ENCODE results near the gene ORAI1. TPM values are rescaled to one million over a fixed set of nuclear protein-coding genes. Genes with fewer than 3 reads are reported as not detected.
A peak's percentile ranks its signal among the peaks of the same experiment; 100 is the strongest.

Gene ORAI1
- polyA plus RNA-seq (2013, experiment 1 of 2) = 31.8 TPM
- 32.0 TPM for polyA plus RNA-seq (2013, experiment 2 of 2)

DNA sequence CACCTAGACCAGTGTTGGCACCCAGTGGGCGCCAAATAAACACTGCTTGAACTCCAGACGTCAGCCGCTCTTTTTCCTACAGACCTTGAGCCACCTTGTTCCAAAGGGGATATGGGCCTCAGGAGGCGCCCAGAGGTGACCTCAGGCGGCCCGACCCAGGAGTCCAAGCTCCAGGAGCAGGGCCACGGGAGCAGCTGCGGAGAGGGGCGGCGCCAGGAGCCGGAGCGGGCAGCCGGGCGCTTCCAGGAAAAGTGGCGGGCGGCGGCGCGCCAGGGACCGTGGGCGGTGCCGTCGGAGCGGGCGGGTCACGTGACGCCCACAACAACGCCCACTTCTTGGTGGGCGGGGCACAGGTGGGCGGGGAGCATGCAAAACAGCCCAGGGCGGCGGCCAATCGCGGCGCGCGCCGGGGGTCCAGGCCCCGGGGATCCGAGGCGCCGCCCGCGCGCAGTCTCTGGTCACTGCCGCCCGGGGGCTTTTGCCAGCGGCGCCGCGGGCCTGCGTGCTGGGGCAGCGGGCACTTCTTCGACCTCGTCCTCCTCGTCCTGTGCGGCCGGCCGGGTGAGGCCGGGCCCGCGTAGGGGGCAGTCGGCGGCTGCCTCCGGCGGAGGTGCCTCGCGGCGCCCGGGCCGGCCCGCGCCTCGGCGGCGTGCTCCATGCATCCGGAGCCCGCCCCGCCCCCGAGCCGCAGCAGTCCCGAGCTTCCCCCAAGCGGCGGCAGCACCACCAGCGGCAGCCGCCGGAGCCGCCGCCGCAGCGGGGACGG, at the start of gene ORAI1:
TSS of gene ORAI1 (plus strand) at position 444 of the 766 bp plus-strand sequence.
- no peak within 1 kb of the TSS for H2AK5ac ChIP-seq (ENCODE audit: low read length, severe bottlenecking)

DNA sequence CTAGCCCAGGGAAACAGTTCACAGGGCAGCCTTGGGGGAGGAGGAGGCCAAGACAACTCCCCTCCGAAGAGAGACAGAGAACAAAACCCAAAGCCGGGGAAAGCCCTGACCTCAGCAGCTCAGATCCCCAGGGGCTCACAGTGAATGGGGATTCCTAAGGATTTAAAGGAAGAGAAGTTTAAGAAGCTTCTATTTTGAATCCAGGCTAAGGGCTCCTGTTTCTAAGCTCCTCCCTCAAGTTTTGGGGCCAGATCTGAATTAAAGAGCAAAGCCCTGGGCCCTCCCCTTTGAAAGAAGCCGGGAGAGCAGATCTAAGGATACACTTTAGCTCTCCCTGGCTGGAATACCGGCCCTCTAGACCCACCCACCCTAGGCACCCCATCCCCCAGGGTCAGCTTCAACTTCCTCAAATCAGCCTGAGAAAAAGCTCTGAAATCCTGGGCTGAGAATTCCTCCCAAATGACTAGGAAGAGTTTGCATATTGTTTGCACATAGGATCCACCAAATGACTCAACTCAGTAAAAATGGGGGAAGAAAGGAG, 49.4 kb upstream of the ORAI1 start:
- peak overlapping the region; percentile 85 for H3K27ac ChIP-seq (ENCODE audit: low read length, poor library complexity, severe bottlenecking)
- no peak overlapping the region for H2BK15ac ChIP-seq (ENCODE audit: low read depth, poor library complexity, severe bottlenecking)
- no peak overlapping the region for H3K23ac ChIP-seq (ENCODE audit: low read length in 2 of 2)
- no peak overlapping the region for H3K4ac ChIP-seq (ENCODE audit: low read depth in 1 of 2, low read length in 2 of 2)
- peaks cover 34% of the 10 kb centered on the region for H3K4me1 ChIP-seq (ENCODE audit: control insufficient read depth, insufficient read depth, low read depth, low read length)
- H3K9ac ChIP-seq (ENCODE audit: low read length) = peak overlapping the region; percentile 95
- WGBS = 4% methylated on average over 4 of the region's 4 CpGs
- no peaks in the 10 kb centered on the region for H3K9me3 ChIP-seq (ENCODE audit: control insufficient read depth, low read length)
- no peak overlapping the region for H2AFZ ChIP-seq (ENCODE audit: low read depth, low read length)
- H2BK120ac ChIP-seq (ENCODE audit: low read depth, low read length) = no peak overlapping the region
- H3K4me2 ChIP-seq (ENCODE audit: low read length, poor library complexity, severe bottlenecking) = peak overlapping the region; percentile 54
- no peak overlapping the region for H2BK5ac ChIP-seq (ENCODE audit: low read depth, low read length, poor library complexity, severe bottlenecking)
- no peak overlapping the region for H3K14ac ChIP-seq (ENCODE audit: low read length in 2 of 2)
- H4K91ac ChIP-seq (ENCODE audit: low read length) = no peak overlapping the region
- peak overlapping the region in 1 of 2 experiments; percentile 37 for H3K18ac ChIP-seq (ENCODE audit: low read depth in 1 of 2, low read length in 2 of 2)
- peaks cover 7% of the 10 kb centered on the region for H3K79me1 ChIP-seq (replicated peaks; ENCODE audit: low read length, poor library complexity, severe bottlenecking)
- H2BK12ac ChIP-seq (ENCODE audit: low read length in 2 of 2) = no peak overlapping the region
- H4K8ac ChIP-seq (ENCODE audit: low read length) = peak overlapping the region; percentile 45
- no peaks in the 10 kb centered on the region for H3K27me3 ChIP-seq (ENCODE audit: control insufficient read depth in 1 of 2, insufficient read depth in 1 of 2, low read length in 2 of 2)
- H2AK5ac ChIP-seq (ENCODE audit: low read length, severe bottlenecking) = no peak overlapping the region
- peaks cover 12 to 25% of the 10 kb centered on the region in 2 experiments for H3K36me3 ChIP-seq (ENCODE audit: control insufficient read depth in 1 of 2, insufficient read depth in 2 of 2, low read depth in 1 of 2, low read length in 2 of 2)
- peak; percentile 83 for DNase-seq
- H3K4me3 ChIP-seq (ENCODE audit: insufficient read depth in 1 of 2, low read depth in 1 of 2, low read length in 2 of 2) = peak overlapping the region in 1 of 2 experiments; percentile 89

More for the DNA sequence above, at the start of gene ORAI1:
- peak within 1 kb of the TSS; percentile 84 for H3K9ac ChIP-seq (ENCODE audit: low read length)
- peaks cover 23% of the 10 kb centered on the region for H3K4me1 ChIP-seq (ENCODE audit: control insufficient read depth, insufficient read depth, low read depth, low read length)
- no peaks in the 10 kb centered on the region for H3K27me3 ChIP-seq (ENCODE audit: control insufficient read depth in 1 of 2, insufficient read depth in 1 of 2, low read length in 2 of 2)
- no peaks in the 10 kb centered on the region for H3K9me3 ChIP-seq (ENCODE audit: control insufficient read depth, low read length)
- peak within 1 kb of the TSS; percentile 84 for H2BK5ac ChIP-seq (ENCODE audit: low read depth, low read length, poor library complexity, severe bottlenecking)
- peak within 1 kb of the TSS; percentile 68 for H4K91ac ChIP-seq (ENCODE audit: low read length)
- H3K36me3 ChIP-seq (ENCODE audit: control insufficient read depth in 1 of 2, insufficient read depth in 2 of 2, low read depth in 1 of 2, low read length in 2 of 2) = no peaks in the 10 kb centered on the region
- peak within 1 kb of the TSS; percentile 67 to 89 for H3K18ac ChIP-seq (ENCODE audit: low read depth in 1 of 2, low read length in 2 of 2)
- peak within 1 kb of the TSS in 1 of 2 experiments; percentile 26 for H3K14ac ChIP-seq (ENCODE audit: low read length in 2 of 2)
- peak within 1 kb of the TSS; percentile 74 for H4K8ac ChIP-seq (ENCODE audit: low read length)
- H3K4me3 ChIP-seq (ENCODE audit: insufficient read depth in 1 of 2, low read depth in 1 of 2, low read length in 2 of 2) = peak within 1 kb of the TSS; percentile 70 to 86
- peak; percentile 95 for DNase-seq
- WGBS = 2% methylated on average over 69 of the region's 92 CpGs
- H2BK15ac ChIP-seq (ENCODE audit: low read depth, poor library complexity, severe bottlenecking) = peak within 1 kb of the TSS; percentile 89
- peak within 1 kb of the TSS; percentile 95 for H3K4me2 ChIP-seq (ENCODE audit: low read length, poor library complexity, severe bottlenecking)
- peak within 1 kb of the TSS; percentile 86 for H2AFZ ChIP-seq (ENCODE audit: low read depth, low read length)
- H3K79me1 ChIP-seq (replicated peaks; ENCODE audit: low read length, poor library complexity, severe bottlenecking) = peaks cover 22% of the 10 kb centered on the region
- peak within 1 kb of the TSS; percentile 82 for H3K27ac ChIP-seq (ENCODE audit: low read length, poor library complexity, severe bottlenecking)
- peak within 1 kb of the TSS in 1 of 2 experiments; percentile 93 for H3K23ac ChIP-seq (ENCODE audit: low read length in 2 of 2)
- H2BK12ac ChIP-seq (ENCODE audit: low read length in 2 of 2) = peak within 1 kb of the TSS in 1 of 2 experiments; percentile 70
- H3K4ac ChIP-seq (ENCODE audit: low read depth in 1 of 2, low read length in 2 of 2) = peak within 1 kb of the TSS; percentile 64 to 72
- H2BK120ac ChIP-seq (ENCODE audit: low read depth, low read length) = peak within 1 kb of the TSS; percentile 73

DNA sequence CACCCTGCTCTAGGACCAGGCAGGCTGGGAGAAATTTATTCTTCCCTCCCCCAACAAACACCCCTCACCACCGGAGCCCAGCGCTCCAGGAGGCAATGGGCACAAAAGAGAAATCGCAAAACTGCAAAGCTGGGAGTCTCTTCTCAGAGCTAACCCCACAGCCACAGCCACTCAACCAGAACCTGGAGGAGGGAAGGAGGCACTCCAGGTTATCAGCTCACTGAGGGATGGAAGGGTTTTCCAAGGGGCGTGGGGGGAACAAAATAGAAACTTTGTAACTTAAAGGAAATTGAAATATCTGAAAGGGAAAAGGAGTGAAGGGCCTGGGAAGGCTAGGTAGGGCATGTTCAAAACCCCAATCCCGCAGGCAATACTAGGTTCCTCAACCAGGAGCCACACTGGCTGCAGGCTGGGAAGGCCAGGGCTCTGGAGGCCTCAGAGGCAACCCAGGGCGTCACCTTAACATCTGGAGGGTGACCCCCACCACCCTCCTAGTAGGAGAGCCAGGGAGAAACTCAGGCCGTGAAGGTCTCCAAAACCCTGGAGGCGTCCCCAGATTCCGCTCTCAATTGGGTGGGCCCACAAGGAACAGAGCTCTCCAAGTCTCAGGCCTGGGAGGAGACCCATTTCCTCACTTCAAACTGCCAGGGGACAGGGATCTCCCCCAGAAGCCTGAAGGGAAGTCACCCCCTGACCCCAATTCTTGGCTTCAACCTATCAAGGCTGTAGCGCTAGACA, 48.7 kb upstream of the ORAI1 start:
- peaks cover 7% of the 10 kb centered on the region for H3K79me1 ChIP-seq (replicated peaks; ENCODE audit: low read length, poor library complexity, severe bottlenecking)
- WGBS = 25% methylated on average over 10 of the region's 10 CpGs
- no peaks in the 10 kb centered on the region for H3K27me3 ChIP-seq (ENCODE audit: control insufficient read depth in 1 of 2, insufficient read depth in 1 of 2, low read length in 2 of 2)
- H2BK120ac ChIP-seq (ENCODE audit: low read depth, low read length) = peak overlapping the region; percentile 93
- peak overlapping the region; percentile 100 for H4K8ac ChIP-seq (ENCODE audit: low read length)
- H3K18ac ChIP-seq (ENCODE audit: low read depth in 1 of 2, low read length in 2 of 2) = peak overlapping the region; percentile 92 to 95
- peak overlapping the region; percentile 87 for H2AK5ac ChIP-seq (ENCODE audit: low read length, severe bottlenecking)
- H3K23ac ChIP-seq (ENCODE audit: low read length in 2 of 2) = peak overlapping the region in 1 of 2 experiments; percentile 98
- peak overlapping the region; percentile 90 for H4K91ac ChIP-seq (ENCODE audit: low read length)
- peak overlapping the region in 1 of 2 experiments; percentile 89 for H3K4me3 ChIP-seq (ENCODE audit: insufficient read depth in 1 of 2, low read depth in 1 of 2, low read length in 2 of 2)
- H3K4me1 ChIP-seq (ENCODE audit: control insufficient read depth, insufficient read depth, low read depth, low read length) = peaks cover 38% of the 10 kb centered on the region
- DNase-seq = peak; percentile 17
- H3K4me2 ChIP-seq (ENCODE audit: low read length, poor library complexity, severe bottlenecking) = peak overlapping the region; percentile 96
- H3K14ac ChIP-seq (ENCODE audit: low read length in 2 of 2) = peak overlapping the region; percentile 36 to 90
- peak overlapping the region; percentile 95 for H3K9ac ChIP-seq (ENCODE audit: low read length)
- peak overlapping the region; percentile 79 to 81 for H3K4ac ChIP-seq (ENCODE audit: low read depth in 1 of 2, low read length in 2 of 2)
- H3K36me3 ChIP-seq (ENCODE audit: control insufficient read depth in 1 of 2, insufficient read depth in 2 of 2, low read depth in 1 of 2, low read length in 2 of 2) = peaks cover 11 to 20% of the 10 kb centered on the region in 2 experiments
- no peak overlapping the region for H2BK5ac ChIP-seq (ENCODE audit: low read depth, low read length, poor library complexity, severe bottlenecking)
- peak overlapping the region; percentile 85 for H3K27ac ChIP-seq (ENCODE audit: low read length, poor library complexity, severe bottlenecking)
- H2BK12ac ChIP-seq (ENCODE audit: low read length in 2 of 2) = peak overlapping the region; percentile 94 to 95
- no peaks in the 10 kb centered on the region for H3K9me3 ChIP-seq (ENCODE audit: control insufficient read depth, low read length)
- peak overlapping the region; percentile 99 for H2BK15ac ChIP-seq (ENCODE audit: low read depth, poor library complexity, severe bottlenecking)
- no peak overlapping the region for H2AFZ ChIP-seq (ENCODE audit: low read depth, low read length)
